Measurements from ENCODE around the gene PRDM8.
"Not testable (repeated sequence)": the region's sequence is repeated elsewhere in the genome, so short reads cannot be mapped to it uniquely, and the experiment has no call there.

The PRDM8 gene

DNA sequence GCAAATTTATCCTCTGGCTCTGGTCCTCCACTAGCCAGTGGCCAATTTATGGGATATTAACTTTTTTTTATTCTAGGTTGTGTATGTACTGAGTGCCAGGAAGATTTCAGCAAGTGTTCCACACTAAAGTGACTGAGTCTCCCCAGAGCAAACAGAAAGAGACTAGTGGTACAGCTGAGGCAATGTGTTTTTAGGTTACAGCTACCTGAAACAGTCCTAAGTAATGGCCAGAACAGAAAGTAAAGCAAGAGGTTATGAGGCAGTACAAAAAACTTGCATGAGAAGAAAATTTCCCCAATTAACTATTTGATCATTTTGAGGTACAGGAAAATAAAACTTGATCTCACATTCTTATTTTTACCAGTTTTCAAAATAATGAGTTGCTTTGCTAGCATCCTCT, 31.2 kb downstream of the PRDM8 start:
- DNase-seq (ENCODE audit: low read depth in 2 of 2): no peak

DNA sequence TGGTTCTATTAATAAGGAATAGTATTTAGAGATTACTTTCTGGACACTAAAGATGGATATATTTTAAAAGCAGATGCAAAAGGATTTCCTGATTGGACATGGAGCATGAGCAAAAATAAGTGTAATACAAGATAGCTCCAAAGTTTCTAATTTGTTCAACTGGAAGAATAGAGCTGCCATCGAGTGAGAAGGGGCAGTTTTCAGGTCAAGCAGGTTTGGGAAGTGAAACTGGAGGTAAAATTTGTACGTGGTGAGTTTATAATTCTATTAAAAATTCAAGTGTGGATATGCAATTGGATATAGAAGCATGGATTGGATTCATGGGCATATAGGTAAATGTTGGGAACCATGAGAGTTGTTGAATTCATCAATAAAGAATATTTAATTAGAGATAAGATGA, 31.8 kb downstream of the PRDM8 start:
- DNase-seq (ENCODE audit: low read depth in 2 of 2): no peak

DNA sequence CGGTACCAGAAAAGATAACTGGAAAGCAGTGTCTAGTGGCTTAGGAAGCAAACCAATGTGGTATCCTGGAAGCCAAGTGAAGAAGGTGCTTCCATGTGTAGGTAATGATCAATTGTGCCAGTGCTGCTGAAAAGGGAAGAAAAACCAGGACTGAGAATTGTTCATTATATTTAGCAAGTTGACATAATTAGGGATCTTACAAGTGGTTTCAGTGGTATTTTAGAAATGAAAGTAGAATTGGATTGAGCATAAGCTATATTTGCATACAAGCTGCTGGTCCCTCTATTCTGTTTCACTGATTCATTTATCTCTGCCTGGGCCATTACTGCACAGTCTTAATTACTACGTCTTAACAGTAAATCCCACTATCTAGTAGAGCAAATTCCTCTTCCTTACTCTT, 32.3 kb downstream of the PRDM8 start:
- no peak for DNase-seq (ENCODE audit: low read depth in 2 of 2)

DNA sequence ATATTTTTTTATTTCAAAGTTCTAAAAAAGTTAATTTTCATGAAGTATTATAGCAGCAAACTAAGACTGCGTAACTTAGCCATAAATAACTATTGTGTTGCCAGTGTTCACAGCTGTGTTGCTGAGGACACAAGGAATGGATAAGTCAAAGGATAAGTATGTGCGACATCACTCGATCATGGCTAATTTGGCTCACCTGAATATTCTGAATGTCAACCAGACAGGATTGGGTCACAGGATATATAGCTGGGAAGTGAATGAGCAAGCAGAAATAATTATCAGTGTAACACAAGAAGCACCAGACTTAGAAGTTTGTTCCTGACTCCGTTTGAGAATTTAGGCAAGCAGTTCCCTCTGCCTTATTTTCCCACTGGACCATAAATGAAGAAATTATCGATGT, 33.9 kb downstream of the PRDM8 start:
- no peak for DNase-seq (ENCODE audit: low read depth in 2 of 2)

DNA sequence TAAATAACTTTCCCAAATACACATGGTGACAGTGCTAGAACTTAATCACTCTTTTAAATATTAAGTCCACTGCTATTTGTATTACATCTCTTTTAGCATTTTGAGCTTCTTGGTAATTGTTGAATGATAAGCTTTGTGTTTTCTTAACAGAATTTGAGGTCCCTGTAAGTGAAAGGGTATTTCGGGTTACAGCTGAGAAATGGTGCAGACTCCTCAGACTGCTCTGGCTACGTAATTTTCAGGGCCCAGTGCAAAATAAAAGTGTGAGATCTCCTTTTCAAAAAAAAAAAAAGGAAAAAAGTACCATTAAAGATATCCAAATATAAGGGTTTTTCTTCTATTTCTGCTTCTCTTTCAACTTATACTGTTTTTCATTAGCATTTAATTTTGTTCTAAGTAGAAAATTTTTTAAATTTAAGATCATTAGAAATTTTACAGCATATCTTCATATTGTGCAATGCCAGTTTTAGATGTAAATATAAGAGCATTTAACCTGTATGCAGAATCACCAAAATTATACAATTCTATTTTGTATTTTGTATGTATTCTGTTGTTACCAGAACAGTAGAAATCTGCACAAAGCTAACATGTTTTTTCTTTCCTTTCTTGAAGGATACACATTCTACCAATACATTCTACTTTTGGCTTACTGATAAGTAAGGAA, 35.5 kb downstream of the PRDM8 start:
- DNase-seq (ENCODE audit: low read depth in 2 of 2): no peak

DNA sequence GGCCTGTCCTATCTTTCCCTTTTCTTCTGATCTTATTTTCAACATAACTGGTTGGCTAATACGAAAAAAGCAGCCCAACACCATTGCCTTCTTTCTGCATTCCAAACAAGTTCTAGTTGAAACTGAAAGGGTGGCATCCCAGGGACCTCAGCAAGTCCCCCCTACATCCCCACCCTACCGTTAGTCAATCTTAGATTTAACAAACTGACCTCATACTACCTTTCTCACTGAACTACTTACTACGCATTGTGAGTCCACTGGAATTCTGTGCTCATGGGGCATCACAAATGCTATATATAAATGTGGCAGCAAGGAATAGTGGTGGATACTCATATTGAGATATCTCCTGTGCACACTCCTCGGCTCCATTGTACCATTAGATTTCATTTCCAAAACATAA, 36.1 kb downstream of the PRDM8 start:
- no peak for DNase-seq (ENCODE audit: low read depth in 2 of 2)

DNA sequence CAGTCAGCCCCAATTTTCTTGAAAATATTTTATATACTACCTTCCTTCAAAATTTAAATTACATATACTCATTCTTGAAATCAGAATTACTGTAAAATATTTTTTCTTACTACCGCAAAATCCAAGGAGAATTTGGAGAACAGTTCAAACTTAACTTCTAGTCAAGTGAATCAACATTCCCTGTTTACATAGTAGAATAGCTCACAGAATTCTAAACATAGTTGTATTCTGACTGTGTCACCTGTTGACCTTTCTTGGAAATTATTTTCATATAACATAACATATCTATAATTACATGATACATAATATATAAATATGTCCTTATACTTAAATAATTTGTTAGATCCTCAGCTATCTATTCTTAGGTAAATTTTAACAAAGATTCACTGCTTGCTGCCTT, 38.1 kb downstream of the PRDM8 start:
- DNase-seq (ENCODE audit: low read depth in 2 of 2): no peak

DNA sequence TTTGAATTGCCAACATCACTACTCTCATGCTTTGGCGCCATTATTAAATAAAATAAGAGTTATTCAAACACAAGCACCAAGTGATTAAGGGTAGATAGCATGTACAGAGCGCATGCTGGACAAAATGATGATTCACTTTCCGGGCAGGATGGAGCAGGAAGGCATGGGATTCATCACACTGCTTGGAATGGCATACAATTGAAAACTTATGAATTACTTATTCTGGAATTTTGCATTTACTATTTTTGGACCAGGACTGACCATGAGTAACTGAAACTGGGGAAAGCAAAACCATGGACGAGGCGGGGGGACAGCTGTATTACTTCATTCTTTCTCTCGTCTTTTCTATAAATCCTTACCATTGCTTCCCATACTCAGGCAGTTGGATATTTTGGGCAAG, 40.7 kb downstream of the PRDM8 start:
- DNase-seq (ENCODE audit: low read depth in 2 of 2): no peak

DNA sequence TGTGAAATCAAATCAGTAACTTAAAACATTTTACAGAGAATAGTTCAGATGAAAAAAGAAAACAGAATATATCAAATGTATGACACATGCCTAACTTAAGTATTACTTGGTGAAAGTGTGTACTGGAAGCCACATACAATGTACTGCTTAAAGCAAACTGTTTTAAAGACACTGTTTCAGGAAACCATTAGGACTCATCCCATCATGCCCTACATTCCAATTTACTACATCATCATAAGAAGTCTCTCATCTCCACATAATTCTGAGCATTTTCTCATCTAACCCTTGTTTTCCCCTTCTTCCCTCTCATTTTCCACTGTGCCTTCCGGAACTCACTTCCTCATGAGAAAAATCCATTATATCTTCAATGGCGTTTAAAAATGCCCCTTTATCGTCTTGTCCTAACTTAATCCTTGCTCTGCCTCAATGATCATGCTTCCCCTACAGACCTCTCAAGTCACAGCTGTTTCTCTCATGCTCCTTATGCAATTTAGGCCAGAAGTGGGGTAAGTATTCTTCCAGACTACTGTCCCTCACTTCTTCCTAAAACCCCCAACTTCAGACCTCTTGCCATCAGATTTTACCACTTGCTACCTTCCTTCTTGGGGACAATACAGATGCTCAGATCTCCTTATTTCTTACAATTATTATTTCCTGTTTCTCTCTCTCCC, 42.3 kb downstream of the PRDM8 start:
- DNase-seq (ENCODE audit: low read depth in 2 of 2): no peak

DNA sequence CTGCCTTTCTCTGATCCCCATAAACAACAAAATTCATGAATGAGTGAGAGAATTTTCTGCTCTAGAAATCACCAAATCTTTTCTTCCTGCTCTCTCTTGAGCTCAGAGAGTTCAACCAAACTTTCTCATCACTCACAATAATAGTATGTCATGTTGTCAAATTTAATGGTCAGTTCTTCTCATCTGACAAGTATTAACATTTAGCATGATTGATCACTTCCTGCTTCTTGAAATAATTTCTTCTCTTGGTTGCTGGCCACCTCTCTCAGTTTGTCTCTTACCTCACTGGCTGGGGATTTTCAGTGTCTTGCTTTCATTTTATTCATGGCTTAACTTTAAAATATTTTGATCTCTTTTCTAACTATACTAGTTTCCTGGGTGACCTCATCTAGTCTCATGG, 43.7 kb downstream of the PRDM8 start:
- DNase-seq (ENCODE audit: low read depth in 2 of 2): no peak

DNA sequence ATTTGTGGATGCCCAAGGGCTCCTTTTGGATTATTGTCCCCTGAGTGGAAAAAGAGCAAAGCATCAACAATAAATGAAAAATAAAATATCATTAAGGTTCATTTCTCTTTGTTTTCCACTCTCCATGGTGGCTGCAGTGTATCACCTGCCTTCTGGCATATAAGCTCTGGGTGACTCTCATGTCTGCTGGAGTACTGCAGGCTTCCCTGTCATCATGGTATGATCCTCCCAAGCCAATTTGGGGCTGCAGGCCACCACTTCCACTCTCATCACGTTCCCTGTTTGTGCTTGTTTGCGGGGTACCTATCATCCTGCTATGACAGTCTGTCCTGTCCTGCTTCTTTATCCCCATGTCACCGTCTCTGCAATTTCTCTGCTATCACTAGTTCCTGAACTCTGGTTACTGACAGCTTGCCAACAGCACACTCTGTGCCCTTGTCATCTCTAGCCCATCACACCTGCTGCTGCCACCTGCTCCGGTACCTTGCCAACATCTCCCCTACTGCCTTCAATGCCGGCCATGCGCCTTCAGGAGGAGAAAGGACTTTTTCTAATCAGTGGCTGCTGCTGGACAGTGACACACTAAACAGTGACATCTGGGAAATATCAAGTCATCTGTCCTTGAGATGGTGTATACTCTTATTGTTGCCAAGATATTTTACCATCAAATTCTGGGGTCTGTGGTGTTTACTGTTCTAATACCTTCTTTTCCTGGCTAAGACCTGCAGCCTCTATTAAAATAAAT, 46.1 kb downstream of the PRDM8 start:
- no peak for DNase-seq (ENCODE audit: low read depth in 2 of 2)

DNA sequence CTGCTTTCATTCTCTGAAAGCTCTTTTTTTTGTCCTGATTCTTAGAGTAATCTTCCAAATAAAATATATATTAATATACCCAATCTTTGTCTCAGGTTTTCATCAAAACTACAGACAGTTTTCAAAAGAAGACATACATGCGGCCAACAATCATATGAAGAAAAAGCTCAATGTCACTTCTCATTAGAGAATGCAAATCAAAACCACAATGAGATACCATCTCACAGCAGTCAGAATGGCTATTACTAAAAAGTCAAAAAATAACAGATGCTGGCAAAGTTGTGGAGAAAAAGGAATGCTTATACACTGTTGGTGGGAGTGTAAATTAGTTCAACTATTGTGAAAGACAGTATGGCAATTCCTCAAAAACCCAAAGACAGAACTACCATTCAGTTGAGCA, 50.2 kb downstream of the PRDM8 start:
- DNase-seq (ENCODE audit: low read depth in 2 of 2): not testable (repeated sequence)

DNA sequence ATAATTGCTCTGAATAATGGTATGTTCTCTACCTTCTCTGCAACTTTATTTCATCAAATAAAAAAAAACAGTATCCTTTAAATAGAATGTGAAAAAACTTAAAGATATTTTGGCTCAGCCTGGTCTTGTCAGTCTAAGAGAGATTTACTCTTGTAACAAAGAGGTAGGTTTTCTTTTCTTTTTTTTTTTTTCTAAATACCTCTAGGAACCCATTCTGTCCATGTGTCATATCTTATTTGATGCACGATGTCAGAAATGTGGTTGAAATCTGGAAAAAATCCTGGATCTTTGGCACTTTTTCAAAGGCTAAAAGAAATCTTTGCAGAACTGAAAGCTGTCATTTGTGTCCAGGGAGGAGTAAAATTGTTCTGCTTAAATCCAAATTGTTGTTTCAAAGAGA, 51.8 kb downstream of the PRDM8 start:
- no peak for DNase-seq (ENCODE audit: low read depth in 2 of 2)

DNA sequence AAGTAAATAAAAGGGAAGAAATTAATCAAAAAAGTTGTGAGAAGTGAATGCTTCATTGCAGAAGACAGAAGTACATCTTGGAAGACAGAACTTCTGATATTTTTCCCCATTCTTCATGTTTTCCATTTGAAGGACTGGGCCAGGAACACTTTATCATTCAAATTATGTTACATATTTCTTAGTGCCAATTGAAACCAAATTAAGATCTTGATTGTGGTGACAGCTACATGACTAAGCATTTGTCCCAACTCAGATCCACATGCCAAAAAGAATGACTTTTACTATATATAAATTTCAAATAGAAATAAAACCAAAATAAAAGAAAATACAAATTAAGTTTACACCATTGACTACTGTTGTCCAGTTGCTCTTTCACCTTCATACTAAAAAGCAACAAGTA, 55.1 kb downstream of the PRDM8 start:
- DNase-seq (ENCODE audit: low read depth in 2 of 2): no peak

DNA sequence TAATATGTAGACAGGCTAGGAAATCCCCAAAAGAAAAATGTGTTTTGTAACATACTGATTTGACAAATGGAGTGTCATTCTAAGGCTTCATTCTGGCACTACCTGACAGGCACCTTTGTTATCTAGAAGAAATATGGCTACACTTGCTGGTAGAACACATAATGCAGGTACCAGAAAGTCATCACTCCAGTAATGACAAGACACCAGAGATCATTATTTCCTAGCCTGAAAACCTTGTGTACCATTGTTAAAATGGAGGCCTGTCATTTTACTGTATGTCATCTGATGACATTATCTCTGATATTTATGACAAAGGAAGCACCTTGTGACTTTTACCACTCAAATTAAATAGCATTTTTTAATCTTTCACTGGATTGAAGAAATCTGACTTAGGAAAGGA, 55.6 kb downstream of the PRDM8 start:
- no peak for DNase-seq (ENCODE audit: low read depth in 2 of 2)

DNA sequence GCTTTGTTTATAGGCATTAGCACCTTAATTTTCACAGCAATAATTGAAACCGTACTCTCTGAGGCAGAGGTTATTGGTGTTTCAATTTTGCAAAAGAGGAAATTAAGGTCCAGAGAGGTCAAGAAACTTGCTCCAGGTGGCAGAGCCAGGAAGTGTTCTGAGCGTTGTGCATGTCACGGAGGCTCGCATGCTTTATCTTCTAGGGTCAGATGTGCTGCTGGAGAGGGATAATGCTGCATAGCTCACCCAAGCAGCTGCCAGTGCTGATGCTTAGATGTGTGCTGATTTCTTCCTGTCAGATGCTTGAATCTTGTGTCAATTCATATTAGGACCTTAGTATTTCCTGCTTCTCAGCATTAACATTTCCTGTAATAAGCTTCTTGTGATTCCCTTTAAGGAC, 56.2 kb downstream of the PRDM8 start:
- DNase-seq (ENCODE audit: low read depth in 2 of 2): no peak

Data from stimulated activated CD4-positive, alpha-beta T cell treated with anti-CD3 and anti-CD28 coated beads, Interleukin-12 subunit alpha, Interleukin-12 subunit beta, amount 100 ng/mL, for 24 hours (primary cell).